ENCODE data around the gene FAH.

Gene FAH

DNA sequence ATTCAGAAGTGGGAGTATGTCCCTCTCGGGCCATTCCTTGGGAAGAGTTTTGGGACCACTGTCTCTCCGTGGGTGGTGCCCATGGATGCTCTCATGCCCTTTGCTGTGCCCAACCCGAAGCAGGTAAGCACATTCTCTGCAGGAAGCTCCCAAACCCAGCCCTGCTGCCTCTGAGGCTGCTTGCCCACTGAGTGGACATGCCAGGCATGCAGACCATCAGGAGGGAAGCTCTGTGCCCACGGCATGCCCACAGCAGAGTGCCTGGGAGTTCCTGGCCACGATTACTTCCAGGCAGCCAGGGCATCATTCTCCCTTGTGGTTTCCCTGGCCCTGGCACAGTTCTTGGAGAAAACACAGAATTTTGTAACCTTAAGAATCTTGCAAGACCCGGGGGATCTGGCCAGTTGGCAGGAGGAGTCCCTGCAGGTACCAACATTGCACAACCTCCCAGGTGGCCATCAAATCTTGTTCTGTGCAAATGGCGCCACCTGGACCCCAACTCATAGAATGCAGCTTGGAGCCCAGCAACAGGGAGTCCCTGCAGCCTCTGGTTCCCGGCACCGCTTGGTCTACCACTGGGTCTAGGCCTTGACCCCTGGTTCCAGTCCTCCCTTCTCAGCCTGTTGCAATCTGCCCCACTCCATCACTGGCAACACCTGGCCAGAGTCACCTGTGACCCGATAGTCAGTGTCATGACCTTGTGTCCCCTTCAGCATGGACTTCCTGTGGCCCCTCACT, 20.4 kb downstream of the FAH start:
- DNase-seq (ENCODE audit: low spot score) = peak; percentile 79

DNA sequence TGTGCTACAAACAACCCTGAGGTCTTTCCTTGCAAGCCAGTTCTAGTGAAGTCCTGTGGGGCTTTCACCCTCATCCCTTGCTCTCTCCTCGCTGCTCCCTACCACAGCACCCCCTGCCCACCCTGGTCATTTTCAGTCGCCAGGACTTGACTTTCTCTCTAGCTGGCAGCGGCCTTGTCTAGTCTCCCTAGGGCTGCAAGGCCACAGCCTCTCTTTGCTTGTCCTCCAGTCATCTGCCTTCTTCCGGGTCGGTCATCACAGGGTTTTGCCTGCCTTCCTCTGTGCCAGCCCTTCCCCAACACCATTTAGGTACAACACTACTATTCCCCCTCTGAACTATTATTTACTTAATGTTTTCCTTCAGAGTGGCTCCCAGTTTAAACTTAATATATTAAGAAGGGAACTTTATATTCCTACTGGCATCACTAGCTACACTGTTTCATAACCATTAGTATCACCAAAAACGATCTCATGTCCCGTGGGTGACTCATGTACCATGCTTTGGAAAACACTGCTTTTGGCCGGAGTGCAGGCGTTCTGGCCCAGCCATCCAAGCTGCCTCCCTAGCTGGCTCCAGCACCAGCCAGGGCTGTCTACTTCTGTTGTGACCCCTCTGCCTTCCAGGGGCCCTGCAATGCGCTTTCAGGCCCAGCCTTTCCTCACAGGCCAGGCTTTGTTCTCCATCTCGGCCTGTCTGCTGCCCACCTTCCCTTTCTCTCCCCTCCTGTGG, 21.4 kb downstream of the FAH start:
- DNase-seq (ENCODE audit: low spot score) = no peak

DNA sequence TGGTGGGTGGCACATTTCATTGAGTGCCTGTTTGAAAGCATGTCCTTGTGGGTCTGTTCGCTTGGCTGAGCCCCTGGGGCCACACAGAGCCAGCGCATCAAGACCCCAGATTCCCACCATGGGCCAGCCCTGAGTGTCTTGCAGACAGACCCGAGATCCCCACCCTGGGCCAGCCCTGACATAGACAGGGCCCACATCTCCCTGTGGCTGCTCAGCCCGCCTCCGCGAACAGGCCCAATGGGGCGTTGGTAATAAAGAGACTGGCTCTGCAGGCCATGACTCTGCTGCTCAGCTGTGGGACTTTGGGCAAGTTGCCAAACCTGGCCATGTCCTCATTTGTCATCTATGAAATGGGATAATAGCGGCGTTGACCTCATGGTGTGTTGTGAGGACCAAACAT, 22.6 kb downstream of the FAH start:
- no peak for DNase-seq (ENCODE audit: low spot score)

DNA sequence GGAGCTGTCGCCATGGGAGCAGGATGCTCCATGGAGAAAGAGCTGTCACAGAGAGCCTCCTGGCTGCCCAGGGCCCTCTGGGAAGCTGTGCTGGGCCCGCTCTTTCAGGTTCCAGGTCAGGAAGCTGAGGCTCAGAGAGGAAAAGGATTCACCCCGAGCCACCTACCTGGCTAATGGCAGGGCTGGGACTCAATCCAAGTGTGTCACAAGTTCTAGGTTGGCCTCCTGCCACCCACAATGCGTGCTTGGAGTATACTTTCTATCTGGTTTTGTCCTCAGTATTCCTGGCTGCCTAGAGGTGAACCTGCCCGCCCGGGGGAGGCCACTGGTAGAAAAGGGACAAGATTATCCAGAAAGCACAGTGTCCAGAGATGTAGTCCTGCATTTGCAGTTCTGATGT, 23.6 kb downstream of the FAH start:
- no peak for DNase-seq (ENCODE audit: low spot score)

DNA sequence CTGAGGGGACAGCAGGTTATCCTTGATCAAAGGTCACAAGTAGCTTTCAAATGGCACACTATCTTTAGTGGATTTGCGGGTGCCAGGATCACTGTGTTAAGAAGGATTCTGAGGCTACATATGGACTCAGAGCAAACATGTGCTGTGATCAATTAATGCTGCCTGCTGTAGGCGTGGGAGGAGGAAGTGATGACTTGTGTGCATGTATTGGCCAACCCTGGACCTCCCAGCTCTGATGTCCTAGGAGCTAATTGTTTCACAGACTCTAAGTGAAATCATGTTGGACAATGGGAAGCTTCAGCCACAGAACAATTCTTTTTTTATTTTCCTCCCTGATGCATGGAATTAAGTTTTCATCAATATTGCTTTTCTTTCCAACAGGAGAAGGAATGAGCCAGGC, 24.4 kb downstream of the FAH start:
- no peak for DNase-seq (ENCODE audit: low spot score)

DNA sequence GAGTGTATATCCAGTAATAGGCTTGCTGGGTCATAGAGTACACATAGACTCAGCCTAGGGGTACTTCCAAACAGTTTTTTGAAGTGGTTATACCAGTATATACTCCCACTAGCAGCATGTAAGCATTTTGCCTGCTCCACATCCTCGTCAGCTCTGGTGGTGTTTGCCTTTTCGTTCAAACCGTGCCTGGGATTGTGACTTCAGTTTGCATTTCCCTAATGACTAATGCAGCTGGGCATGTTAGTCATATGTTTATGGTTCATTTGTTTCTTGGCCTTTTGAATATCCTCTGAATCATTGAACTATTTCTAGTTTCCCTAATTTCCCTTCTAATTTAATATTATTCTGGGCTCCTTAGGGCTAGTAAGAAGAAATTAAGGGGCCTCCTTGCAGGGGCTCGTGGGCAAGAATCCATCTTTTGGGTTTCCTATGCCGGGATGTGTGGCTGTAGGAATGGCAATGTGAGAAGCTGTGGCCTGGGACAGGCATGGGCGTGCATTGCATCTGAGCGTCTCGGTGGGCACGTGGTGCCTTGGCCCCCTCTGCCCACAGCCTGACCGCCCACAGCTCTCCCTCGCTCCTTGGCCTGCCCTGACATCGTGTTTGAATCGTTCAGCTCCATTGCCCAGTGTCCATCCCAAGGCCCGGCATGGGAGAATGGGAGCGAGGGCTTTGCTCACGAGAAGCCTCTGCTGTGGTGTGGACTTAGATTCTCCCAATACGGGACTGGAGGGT, 26.4 kb downstream of the FAH start:
- no peak for DNase-seq (ENCODE audit: low spot score)

DNA sequence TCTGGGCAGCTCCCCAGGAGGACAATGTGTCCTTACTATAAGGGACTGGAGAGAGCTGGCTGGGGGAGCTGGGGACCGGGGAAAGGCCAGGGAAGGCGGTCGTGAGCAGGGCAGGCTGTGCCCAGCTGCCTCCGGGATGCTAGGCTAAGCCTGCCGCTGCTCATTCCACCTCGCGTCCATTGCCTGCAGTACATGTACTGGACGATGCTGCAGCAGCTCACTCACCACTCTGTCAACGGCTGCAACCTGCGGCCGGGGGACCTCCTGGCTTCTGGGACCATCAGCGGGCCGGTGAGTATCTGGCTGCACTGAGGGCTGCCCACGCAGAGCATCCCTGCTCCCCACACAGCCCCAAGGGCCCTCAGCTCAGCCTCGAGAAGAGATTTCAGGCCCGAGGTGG, 27.1 kb downstream of the FAH start:
- no peak for DNase-seq (ENCODE audit: low spot score)

DNA sequence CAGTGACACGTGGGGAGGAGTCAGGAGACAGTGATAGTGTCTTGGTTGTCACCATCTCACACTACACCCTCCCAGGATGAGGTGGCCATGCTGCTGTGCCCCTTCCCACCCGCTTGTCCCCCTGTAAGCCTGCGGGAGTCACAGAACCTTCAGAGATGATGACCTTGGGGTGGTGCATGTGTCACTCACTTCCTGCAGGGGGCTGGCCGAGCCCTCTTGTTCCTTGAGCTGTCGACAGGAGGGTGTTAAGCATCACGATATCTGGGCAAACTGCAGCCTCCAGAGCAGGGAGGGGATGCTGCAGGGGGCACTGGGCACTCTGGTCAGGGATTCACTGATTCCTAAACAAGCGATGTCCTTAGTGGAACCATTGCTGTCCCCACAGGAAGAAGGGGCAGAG, 27.7 kb downstream of the FAH start:
- no peak for DNase-seq (ENCODE audit: low spot score)

DNA sequence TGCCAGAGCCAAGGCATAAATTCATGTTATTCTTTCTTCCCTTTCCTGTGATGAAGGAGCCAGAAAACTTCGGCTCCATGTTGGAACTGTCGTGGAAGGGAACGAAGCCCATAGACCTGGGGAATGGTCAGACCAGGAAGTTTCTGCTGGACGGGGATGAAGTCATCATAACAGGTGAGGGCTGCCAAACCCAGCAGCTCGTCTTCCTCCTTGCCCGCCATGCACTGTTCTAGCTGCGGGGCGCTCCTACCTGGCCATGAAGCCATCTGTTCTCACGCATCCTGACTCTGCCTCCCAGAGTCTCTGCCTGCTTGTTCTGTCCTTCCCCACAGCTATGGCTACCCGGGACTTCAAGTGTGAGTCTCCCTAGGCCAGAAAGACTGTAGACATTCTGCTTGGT, 28.2 kb downstream of the FAH start:
- no peak for DNase-seq (ENCODE audit: low spot score)

DNA sequence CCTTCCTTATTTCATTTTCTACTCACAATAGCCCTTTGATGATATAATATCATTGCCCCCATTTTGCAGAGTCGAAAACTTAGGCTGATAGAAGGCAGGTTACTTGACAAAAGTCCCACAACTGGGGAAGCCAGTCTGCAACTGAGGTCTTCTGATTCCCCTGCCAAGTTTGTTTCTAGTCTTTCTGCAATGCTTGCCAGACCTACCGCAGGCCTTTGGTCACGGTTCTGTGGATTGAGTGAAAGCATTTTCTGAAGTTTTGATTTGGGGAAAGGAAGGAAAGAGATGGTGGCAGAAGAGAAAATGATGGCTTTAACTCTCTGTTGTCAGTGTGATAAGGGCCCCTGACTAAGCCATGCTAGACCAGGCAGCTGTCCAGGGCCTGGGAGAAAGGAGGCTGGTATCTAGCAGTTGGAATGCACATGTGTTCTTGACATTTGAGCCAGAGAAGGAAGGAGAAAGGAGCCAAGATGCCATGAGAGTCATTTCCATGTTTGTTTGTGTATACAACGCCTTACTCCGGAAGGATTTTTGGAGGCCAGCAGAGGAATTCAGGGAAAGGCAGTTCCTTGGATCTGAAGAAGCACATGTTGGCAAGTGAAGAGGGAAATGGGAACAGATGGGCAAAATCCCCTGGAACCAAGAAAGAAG, 29.9 kb downstream of the FAH start:
- DNase-seq (ENCODE audit: low spot score) = no peak

DNA sequence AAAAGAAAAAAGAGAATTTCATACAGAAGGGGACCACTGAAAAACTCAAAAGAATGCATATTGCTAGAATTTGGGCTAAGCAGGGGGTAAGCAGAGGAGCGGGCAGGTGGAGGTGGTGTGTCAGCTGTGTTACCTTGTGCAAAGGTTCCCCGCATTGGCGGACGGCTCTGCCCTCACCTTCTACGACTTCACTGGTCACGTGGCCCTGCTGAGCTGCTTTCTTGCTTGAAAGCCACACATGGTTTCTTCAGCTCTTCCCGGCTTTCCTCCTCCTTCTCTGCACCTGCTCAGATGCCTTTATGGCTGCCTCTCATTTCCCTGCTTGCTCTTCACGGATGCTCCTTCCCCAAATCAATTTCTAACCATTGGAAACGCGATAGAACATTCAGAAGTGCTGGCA, 30.5 kb downstream of the FAH start:
- no peak for DNase-seq (ENCODE audit: low spot score)

DNA sequence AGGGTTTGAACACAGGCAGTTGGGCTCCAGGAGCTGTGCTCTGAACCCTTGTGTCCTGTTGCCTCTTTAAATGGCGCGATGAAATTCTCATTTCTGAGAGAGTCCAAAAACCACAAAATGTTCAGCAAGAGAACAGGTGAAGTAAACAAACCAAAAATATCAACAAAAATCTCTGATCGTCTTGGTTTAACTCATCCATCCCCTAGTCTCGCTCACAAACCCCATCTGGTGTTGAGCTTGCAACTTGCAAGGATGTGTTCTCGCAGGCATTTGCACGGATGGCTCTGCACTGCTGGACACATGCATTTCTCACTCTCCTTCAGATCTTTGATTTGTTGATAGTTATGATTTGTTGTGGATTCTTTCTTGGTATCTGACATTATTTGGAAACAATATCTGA, 31.1 kb downstream of the FAH start:
- DNase-seq (ENCODE audit: low spot score) = peak; percentile 12

DNA sequence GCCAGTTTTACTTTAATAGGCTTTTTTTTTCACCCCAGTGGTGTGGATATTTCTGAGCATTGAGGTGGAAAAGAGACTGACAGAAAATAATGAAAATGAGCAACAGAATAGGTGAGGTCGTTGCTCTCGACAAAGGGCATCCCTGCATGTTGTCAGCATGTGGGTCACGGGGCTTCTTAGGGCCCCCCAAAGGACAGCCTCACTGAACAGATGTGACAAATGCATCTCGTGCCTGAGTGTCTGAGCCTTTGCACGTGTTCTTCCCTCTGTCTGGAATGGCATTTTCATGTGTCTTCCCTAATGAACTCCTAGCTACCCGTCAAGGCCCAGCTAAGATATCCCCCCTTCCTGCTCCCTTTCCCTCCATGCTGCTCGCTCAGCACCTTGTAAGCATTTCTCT, 31.8 kb downstream of the FAH start:
- DNase-seq (ENCODE audit: low spot score) = no peak

DNA sequence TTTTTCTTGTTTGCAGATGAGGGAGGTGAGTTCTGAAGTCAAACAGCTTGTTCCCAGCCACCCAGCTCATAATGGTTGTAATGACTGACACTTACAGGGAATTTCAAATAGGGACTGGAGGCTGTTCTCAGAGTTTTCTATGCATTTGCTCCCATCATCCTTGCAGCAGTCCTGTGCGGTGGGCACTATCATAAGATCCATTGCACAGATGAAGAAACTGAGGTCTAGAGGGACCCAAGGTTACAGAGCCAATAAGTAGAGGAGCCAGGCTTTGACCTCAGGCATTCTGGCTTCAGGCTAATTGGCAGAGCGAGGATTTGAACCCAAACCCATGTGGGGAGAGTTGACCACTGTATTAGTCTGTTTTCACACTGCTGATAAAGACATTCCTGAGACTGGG, 32.4 kb downstream of the FAH start:
- DNase-seq (ENCODE audit: low spot score) = no peak

DNA sequence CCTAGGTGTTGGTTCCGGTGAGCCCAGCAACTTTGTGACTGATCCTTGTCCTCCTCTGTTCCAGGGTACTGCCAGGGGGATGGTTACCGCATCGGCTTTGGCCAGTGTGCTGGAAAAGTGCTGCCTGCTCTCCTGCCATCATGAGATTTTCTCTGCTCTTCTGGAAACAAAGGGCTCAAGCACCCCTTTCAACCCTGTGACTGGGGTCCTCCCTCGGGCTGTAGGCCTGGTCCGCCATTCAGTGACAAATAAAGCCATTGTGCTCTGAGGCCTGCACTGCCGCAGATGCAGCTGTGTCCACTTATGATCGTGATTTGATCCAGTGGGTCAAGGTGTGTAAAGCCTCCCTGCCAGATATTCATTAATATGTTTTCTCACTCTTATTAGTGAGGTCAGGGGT, 33.3 kb downstream of the FAH start:
- no peak for DNase-seq (ENCODE audit: low spot score)

DNA sequence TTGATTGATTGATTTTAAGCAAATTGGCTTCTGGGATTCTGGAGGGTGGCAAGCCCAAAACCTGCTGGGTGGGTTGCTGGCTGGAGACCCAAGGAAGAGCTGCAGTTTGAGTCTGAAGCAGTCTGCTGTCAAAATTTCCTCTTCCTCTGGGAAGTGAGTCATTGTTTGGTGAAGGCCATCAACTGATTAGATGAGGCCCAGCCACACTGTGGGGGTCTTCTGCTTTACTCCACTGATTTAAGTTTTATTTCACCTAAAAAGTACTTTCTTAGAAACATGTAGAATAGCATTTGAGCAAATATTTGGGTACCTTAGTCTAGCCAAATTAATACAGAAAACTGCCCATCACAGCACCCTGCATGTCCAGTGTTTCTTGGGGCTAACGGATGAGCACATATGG, 33.8 kb downstream of the FAH start:
- DNase-seq (ENCODE audit: low spot score) = no peak

DNA sequence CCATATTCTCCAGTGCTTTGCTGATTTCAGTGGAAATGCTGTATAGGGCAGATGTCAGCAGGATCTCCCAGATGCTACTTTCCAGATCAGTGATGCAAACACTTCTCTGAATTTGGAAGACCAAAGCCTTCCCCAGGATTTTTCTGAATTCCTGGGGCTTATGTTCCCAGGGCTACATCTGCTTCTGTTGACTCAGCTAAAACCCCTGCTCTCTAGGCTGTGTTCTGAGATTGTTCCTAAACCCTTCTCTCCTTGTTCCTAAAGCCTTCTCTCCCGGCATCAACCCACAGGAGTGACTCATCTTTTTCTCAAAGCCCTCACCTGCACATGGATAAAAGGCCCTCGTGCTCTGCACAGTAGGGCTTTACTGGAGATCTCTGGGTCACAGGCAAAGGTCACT, 35.5 kb downstream of the FAH start:
- DNase-seq (ENCODE audit: low spot score) = no peak

DNA sequence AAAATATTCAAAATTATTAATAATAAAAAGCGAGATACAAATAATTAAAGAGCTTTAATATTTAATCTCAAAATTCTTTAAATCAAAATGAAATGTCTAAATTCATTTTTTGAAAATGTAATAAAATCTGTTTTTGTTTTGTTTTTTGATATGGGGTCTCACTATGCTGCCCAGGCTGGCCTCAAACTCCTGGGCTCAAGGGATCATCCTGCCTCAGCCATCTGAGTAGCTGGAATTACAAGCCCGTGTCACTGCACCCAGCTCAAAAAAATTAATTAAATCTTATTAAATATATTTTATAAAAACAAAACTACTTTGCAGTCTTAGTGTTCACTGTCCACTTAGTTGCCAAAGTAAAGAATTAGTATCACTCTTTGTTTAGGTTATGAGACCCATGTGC, 38.4 kb downstream of the FAH start:
- no peak for DNase-seq (ENCODE audit: low spot score)

DNA sequence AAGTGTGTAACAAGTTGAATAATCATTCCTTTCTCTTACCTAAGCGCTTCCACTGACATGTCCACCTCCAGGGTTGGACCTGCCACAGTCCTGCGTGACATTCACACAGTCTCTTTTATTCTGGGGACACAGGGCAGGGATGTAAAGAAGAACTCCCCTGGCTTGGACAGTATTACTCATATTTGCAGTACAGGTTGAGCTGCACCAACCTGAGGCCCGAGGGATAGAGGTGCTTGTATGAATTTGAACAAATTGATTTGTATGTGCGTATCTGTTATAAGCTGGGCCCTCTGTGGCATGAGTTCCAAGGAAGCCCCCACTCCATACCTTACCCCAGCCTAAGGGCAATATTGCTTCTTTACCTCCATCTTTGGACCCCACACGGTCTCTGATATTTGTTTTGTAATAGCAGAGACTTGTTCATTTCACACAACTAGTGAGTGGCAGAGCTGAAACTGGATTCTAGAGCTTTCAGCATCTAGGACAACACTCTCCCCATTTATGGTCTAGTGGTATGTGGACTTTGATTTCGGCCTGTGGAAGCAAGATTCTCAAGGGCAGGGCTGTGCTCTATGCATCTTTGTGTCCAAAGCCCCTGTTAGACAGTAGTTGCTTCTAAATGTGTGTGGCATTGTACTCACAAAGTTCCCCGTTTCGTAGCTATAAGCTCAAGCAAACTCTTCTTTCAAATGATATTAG, 39.2 kb downstream of the FAH start:
- no peak for DNase-seq (ENCODE audit: low spot score)

DNA sequence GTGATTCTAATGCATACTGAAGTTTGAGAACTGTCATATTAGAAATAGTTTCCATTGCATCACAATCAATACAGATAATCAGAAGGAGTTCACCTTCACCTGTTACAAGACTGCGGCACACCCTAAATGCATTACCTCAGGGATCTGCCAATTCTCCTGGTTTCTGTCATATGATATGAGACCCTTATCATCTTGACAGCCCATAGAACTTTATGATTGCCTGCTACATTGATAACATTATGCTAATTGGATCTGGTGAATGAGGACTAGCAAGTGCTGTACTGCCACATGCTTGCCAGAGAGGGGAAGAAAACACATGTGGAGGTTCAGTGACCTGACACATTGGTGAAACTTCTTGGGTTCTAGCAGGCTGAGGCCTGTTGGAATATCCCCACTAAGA, 41.4 kb downstream of the FAH start:
- DNase-seq (ENCODE audit: low spot score) = no peak

DNA sequence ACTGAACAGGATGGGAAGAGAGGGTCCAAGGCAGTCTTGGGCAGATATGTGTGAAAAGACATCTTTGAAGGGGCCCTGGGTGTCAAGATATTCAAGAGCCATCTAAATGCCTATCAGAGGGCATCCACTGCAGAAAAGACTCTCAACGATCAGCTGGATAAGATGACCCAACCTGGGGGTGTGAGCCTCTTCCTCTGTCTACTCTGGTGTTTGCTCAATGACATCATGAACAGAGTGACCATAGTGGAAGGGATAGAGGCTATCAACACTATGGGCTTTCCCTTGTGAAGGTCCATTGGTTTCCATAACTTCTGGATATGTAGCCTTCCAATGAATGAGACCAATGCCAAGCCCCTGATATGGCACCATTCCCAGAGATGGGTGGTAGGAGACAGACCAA, 42.1 kb downstream of the FAH start:
- DNase-seq (ENCODE audit: low spot score) = no peak

DNA sequence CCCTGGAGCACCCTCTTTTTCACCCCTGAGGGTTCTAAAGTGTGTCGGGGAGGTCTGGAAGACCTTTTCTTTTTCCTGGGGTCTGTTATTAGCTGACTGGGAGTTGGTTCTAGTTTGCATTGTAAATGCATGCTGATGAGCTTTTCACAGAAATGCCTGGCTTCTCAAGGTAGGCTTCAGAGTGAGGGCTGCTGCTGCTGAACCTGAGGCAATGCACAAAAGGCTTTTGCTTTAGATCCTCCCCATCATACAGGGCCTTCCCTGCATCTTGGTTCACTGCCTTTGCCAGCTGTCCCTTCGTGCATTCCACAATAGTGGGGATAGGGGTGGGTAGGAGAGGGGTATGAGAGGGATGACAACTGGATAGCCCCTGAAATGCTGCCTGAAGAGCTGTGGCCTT, 46.6 kb downstream of the FAH start:
- DNase-seq (ENCODE audit: low spot score) = no peak
